HepG2 (cell line): ENCODE data around the gene PCGF2. TPM values are rescaled to one million over a fixed set of nuclear protein-coding genes. Genes with fewer than 3 reads are reported as not detected.
A peak's percentile ranks its signal among the peaks of the same experiment; 100 is the strongest.

Experiments
- ARID2 ChIP-seq: sonication (generic); formaldehyde crosslinking; IDR thresholded peaks from 2 replicates; pipeline ENCODE4 v1.8.1; 2022; ENCODE audit warnings: mild to moderate bottlenecking, missing genetic modification reagents, borderline replicate concordance
- CBX2 ChIP-seq, 2 experiments: fragments of 200-600 bp in 1 of 2; sonication (generic); formaldehyde crosslinking in 1 of 2; IDR thresholded peaks; 2 replicates each; pipeline versions ENCODE4 v1.7.0 to v1.8.1; 2018 to 2022; ENCODE audit warnings: low read depth in 2 of 2, low read length in 1 of 2, mild to moderate bottlenecking in 1 of 2, missing genetic modification reagents in 1 of 2
- GABPA ChIP-seq, 2 experiments: IDR thresholded peaks; 2 replicates each; pipeline ENCODE4 v1.6.1; 2011 to 2016; ENCODE audit warnings: low read depth in 2 of 2, low read length in 1 of 2, missing biosample characterization in 1 of 2, missing genetic modification characterization in 1 of 2
- HMGA1 ChIP-seq: sonication (generic); formaldehyde crosslinking; conservative IDR thresholded peaks from 2 replicates; pipeline ENCODE4 v1.4.0; 2020; ENCODE audit warnings: missing genetic modification reagents
- JUN ChIP-seq: sonication (generic); formaldehyde crosslinking; IDR thresholded peaks from 2 replicates; pipeline ENCODE4 v1.4.0; 2020; ENCODE audit warnings: mild to moderate bottlenecking, missing genetic modification reagents
- KLF12 ChIP-seq: sonication (generic); formaldehyde crosslinking; IDR thresholded peaks from 2 replicates; pipeline ENCODE4 v1.4.0; 2020; ENCODE audit warnings: missing genetic modification reagents, borderline replicate concordance
- MAFG ChIP-seq: sonication (generic); formaldehyde crosslinking; IDR thresholded peaks from 2 replicates; pipeline ENCODE4 v1.5.1; 2020; ENCODE audit warnings: mild to moderate bottlenecking, missing genetic modification reagents
- MIER3 ChIP-seq: IDR thresholded peaks from 2 replicates; pipeline ENCODE4 v1.6.1; 2016; ENCODE audit warnings: missing compliant biosample characterization, borderline replicate concordance
- MTF1 ChIP-seq: sonication (generic); formaldehyde crosslinking; IDR thresholded peaks from 2 replicates; pipeline ENCODE4 v1.5.0; 2020; ENCODE audit warnings: missing genetic modification reagents
- RXRB ChIP-seq: IDR thresholded peaks from 2 replicates; pipeline ENCODE4 v1.6.1; 2016; ENCODE audit warnings: borderline replicate concordance, missing genetic modification reagents, missing compliant biosample characterization
- SRY ChIP-seq: sonication (generic); formaldehyde crosslinking; IDR thresholded peaks from 2 replicates; pipeline ENCODE4 v1.8.0; 2022; ENCODE audit warnings: mild to moderate bottlenecking, missing genetic modification reagents
- TEAD2 ChIP-seq: sonication (generic); formaldehyde crosslinking; IDR thresholded peaks from 2 replicates; pipeline ENCODE4 v1.9.0; 2021; ENCODE audit warnings: missing genetic modification reagents
- ZNF33A ChIP-seq: sonication (generic); formaldehyde crosslinking; IDR thresholded peaks from 2 replicates; pipeline ENCODE4 v1.5.1; 2020; ENCODE audit warnings: missing genetic modification reagents, mild to moderate bottlenecking, moderate library complexity, borderline replicate concordance
- ZNF468 ChIP-seq: sonication (generic); formaldehyde crosslinking; IDR thresholded peaks from 2 replicates; pipeline ENCODE4 v1.8.0; 2022; ENCODE audit warnings: mild to moderate bottlenecking, moderate library complexity, missing genetic modification reagents
- ZNF644 ChIP-seq: IDR thresholded peaks from 2 replicates; pipeline ENCODE4 v1.6.1; 2016; ENCODE audit warnings: low read depth
- ZNF713 ChIP-seq: sonication (generic); formaldehyde crosslinking; IDR thresholded peaks from 2 replicates; pipeline ENCODE4 v1.4.0; 2020; ENCODE audit warnings: mild to moderate bottlenecking, missing genetic modification reagents
- ZNF841 ChIP-seq: sonication (generic); formaldehyde crosslinking; IDR thresholded peaks from 2 replicates; pipeline ENCODE4 v1.8.1; 2023; ENCODE audit warnings: missing genetic modification reagents, borderline replicate concordance
- polyA plus RNA-seq, 8 experiments: library from polyadenylated mRNA; depleted of rRNA in 3 of 8; stranded (reverse) in 7 of 8; unstranded in 1 of 8; fragments of >200 nt; fragmentation: Illumina TruSeq in 4 of 8; extraction: Trizol in 4 of 8; gene quantifications; 2 replicates each; pipeline versions ENCODE4 v1.2.1 to v1.2.3, GENCODE V29; 2011 to 2016; ENCODE audit warnings: low read depth in 4 of 8, missing spikeins in 1 of 8, mixed read lengths in 1 of 8; ENCODE audit not compliant: insufficient read depth in 1 of 8
- total RNA-seq, 5 experiments: library from RNA; depleted of rRNA; stranded (reverse); fragments of >200 nt; fragmentation: Illumina TruSeq; extraction: Trizol; gene quantifications; 2 replicates each; pipeline ENCODE4 v1.2.3, GENCODE V29; 2016; ENCODE audit warnings: low read depth in 1 of 5
- TF ChIP-seq, protein P1 (sequence below): sonication (generic); formaldehyde crosslinking; IDR thresholded peaks from 2 replicates; pipeline ENCODE4 v1.5.0; 2020; ENCODE audit warnings: mild to moderate bottlenecking, missing genetic modification reagents, borderline replicate concordance
- TF ChIP-seq, protein P2 (sequence below), 2 experiments: sonication (generic) in 1 of 2; formaldehyde crosslinking in 1 of 2; IDR thresholded peaks; 2 replicates each; pipeline versions ENCODE4 v1.4.0 to v1.6.1; 2018 to 2020; ENCODE audit warnings: missing genetic modification reagents in 2 of 2, borderline replicate concordance in 1 of 2, low read depth in 1 of 2, mild to moderate bottlenecking in 1 of 2, missing biosample characterization in 1 of 2

Gene PCGF2
- total and polyA plus RNA-seq, 2 of the 13 experiments (the other 11 are each of a cell fraction or from before 2014, with no cell fraction given) = 11.6 to 29.4 TPM

DNA sequence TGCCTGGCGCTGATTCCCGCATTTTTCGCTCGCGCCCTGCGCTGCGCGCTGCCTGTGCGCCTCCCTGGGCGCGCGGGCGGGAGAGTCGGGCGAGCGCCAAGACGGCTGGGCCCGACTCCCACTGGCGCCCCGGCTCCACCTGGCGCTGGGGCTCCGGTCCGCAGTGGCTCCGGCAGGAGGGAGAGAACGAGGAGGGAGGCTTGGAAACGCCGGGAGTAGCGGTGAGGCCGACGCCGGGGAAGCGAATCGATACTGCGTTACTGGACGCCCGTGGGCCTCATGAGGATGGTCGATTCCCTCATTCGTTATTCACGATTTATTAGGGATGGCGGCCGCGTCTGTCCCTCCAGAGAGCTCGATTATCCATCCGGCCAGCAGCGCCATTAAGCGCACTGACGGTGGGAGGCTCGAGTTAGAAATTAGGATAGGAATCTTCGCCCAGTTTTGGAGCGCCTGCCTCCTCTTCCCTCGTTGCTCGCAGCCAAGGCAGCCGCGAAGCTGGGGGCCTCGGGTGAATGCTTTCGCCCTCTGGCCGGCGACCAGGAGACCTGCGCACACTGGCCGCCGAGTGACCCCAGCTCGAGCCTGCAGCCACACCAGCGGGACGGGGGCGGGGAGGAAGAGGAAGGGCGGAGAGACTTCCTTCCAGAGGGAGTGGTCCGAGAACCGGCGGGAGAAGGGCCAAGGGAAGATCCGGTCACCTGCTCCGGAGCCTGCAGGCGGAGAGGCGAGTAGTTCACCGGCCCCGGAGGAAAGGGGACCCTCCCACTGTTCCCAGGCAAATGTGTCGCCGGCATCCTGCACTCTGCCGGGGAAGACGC, 1.3 kb upstream of the PCGF2 start (continued):
- TF ChIP-seq, protein P1, sequence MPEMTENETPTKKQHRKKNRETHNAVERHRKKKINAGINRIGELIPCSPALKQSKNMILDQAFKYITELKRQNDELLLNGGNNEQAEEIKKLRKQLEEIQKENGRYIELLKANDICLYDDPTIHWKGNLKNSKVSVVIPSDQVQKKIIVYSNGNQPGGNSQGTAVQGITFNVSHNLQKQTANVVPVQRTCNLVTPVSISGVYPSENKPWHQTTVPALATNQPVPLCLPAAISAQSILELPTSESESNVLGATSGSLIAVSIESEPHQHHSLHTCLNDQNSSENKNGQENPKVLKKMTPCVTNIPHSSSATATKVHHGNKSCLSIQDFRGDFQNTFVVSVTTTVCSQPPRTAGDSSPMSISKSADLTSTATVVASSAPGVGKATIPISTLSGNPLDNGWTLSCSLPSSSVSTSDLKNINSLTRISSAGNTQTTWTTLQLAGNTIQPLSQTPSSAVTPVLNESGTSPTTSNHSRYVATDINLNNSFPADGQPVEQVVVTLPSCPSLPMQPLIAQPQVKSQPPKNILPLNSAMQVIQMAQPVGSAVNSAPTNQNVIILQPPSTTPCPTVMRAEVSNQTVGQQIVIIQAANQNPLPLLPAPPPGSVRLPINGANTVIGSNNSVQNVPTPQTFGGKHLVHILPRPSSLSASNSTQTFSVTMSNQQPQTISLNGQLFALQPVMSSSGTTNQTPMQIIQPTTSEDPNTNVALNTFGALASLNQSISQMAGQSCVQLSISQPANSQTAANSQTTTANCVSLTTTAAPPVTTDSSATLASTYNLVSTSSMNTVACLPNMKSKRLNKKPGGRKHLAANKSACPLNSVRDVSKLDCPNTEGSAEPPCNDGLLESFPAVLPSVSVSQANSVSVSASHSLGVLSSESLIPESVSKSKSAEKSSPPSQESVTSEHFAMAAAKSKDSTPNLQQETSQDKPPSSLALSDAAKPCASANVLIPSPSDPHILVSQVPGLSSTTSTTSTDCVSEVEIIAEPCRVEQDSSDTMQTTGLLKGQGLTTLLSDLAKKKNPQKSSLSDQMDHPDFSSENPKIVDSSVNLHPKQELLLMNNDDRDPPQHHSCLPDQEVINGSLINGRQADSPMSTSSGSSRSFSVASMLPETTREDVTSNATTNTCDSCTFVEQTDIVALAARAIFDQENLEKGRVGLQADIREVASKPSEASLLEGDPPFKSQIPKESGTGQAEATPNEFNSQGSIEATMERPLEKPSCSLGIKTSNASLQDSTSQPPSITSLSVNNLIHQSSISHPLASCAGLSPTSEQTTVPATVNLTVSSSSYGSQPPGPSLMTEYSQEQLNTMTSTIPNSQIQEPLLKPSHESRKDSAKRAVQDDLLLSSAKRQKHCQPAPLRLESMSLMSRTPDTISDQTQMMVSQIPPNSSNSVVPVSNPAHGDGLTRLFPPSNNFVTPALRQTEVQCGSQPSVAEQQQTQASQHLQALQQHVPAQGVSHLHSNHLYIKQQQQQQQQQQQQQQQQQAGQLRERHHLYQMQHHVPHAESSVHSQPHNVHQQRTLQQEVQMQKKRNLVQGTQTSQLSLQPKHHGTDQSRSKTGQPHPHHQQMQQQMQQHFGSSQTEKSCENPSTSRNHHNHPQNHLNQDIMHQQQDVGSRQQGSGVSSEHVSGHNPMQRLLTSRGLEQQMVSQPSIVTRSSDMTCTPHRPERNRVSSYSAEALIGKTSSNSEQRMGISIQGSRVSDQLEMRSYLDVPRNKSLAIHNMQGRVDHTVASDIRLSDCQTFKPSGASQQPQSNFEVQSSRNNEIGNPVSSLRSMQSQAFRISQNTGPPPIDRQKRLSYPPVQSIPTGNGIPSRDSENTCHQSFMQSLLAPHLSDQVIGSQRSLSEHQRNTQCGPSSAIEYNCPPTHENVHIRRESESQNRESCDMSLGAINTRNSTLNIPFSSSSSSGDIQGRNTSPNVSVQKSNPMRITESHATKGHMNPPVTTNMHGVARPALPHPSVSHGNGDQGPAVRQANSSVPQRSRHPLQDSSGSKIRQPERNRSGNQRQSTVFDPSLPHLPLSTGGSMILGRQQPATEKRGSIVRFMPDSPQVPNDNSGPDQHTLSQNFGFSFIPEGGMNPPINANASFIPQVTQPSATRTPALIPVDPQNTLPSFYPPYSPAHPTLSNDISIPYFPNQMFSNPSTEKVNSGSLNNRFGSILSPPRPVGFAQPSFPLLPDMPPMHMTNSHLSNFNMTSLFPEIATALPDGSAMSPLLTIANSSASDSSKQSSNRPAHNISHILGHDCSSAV = no peak; the same call in 1 of the 2 replicates
- peak; percentile 25; the same call in 1 of the 2 replicates for TF ChIP-seq MTF1 (CRISPR knock-in tag)
- TF ChIP-seq MIER3 (CRISPR knock-in tag) = no peak
- TF ChIP-seq HMGA1 (CRISPR knock-in tag) = no peak
- no peak; the same call in 1 of the 2 replicates for TF ChIP-seq KLF12
- TF ChIP-seq GABPA (IDR thresholded peaks at IDR 0.05; ENCODE audit: low read depth, low read length) = peak; percentile 75
- peak; percentile 90 for TF ChIP-seq GABPA (CRISPR knock-in tag; IDR thresholded peaks at IDR 0.05; ENCODE audit: low read depth)
- TF ChIP-seq ZNF33A (CRISPR knock-in tag) = no peak
- no peak; the same call in 1 of the 2 replicates for TF ChIP-seq ZNF468
- no peak; the same call in 1 of the 2 replicates for TF ChIP-seq ZNF644 (CRISPR knock-in tag)
- TF ChIP-seq MAFG (CRISPR knock-in tag) = no peak
- peak; percentile 32; the same call in 1 of the 2 replicates for TF ChIP-seq ZNF841 (CRISPR knock-in tag)
- TF ChIP-seq ARID2 (CRISPR knock-in tag) = peak; percentile 76
- TF ChIP-seq ZNF713 (CRISPR knock-in tag) = no peak
- peak; percentile 52; the same call in 1 of the 2 replicates for TF ChIP-seq SRY (CRISPR knock-in tag)
- TF ChIP-seq, protein P2, sequence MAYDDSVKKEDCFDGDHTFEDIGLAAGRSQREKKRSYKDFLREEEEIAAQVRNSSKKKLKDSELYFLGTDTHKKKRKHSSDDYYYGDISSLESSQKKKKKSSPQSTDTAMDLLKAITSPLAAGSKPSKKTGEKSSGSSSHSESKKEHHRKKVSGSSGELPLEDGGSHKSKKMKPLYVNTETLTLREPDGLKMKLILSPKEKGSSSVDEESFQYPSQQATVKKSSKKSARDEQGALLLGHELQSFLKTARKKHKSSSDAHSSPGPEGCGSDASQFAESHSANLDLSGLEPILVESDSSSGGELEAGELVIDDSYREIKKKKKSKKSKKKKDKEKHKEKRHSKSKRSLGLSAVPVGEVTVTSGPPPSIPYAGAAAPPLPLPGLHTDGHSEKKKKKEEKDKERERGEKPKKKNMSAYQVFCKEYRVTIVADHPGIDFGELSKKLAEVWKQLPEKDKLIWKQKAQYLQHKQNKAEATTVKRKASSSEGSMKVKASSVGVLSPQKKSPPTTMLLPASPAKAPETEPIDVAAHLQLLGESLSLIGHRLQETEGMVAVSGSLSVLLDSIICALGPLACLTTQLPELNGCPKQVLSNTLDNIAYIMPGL (CRISPR knock-in tag; IDR thresholded peaks at IDR 0.05; ENCODE audit: borderline replicate concordance in 1 of 2, low read depth in 1 of 2) = peak; percentile 81 to 95; a peak in 3 of 4 replicates
- no peak; the same call in 1 of the 2 replicates for TF ChIP-seq TEAD2
- no peak for TF ChIP-seq JUN (CRISPR knock-in tag)
- TF ChIP-seq CBX2 (IDR thresholded peaks at IDR 0.05; ENCODE audit: low read depth, low read length) = no peak
- TF ChIP-seq CBX2 (CRISPR knock-in tag; IDR thresholded peaks at IDR 0.05; ENCODE audit: low read depth) = no peak
- no peak; the same call in 1 of the 2 replicates for TF ChIP-seq RXRB (CRISPR knock-in tag)
